ENCODE results near the gene KIR3DL3.

DNA sequence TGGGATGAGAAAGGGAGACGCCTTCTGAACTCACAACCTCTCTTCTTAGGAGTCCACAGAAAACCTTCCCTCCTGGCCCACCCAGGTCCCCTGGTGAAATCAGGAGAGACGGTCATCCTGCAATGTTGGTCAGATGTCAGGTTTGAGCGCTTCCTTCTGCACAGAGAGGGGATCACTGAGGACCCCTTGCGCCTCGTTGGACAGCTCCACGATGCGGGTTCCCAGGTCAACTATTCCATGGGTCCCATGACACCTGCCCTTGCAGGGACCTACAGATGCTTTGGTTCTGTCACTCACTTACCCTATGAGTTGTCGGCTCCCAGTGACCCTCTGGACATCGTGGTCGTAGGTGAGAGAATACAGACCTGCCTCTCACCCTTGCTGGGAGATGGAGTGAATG, 3.3 kb downstream of the KIR3DL3 start:
- TF ChIP-seq POLR2A (IDR thresholded peaks at IDR 0.05; ENCODE audit: low read length) (no peak), GATA1 (IDR thresholded peaks at IDR 0.05; ENCODE audit: low read depth, low read length) (no peak)
